Spleen (tissue), 7 donors: ENCODE data around the gene SYNPR.

Source experiments
- CTCF ChIP-seq, 11 experiments: fragments of 200-600 bp in 7 of 11; fragments of 450-650 bp in 4 of 11; sonication (generic) in 4 of 11; IDR thresholded peaks in 8 of 11; conservative IDR thresholded peaks in 3 of 11; 1 replicate in 7 of 11; 2 replicates in 4 of 11; pipeline versions ENCODE4 v1.4.0 to v1.8.0; 2016 to 2021; ENCODE audit warnings: antibody characterized with exemption in 11 of 11, inconsistent platforms in 4 of 11, mild to moderate bottlenecking in 1 of 11
- POLR2A ChIP-seq, 3 donors: fragments of 450-650 bp; IDR thresholded peaks; one replicate each; pipeline ENCODE4 v1.5.1; 2017; ENCODE audit warnings: antibody characterized with exemption in 3 of 3, mild to moderate bottlenecking in 1 of 3
- POLR2AphosphoS5 ChIP-seq, 3 donors: sonication (generic); formaldehyde crosslinking; IDR thresholded peaks; one replicate each; pipeline ENCODE4 v1.5.1; 2017; ENCODE audit warnings: antibody characterized with exemption in 3 of 3
- donor health status: DM: no; HTN: no; CAD: no; lungs with moderate emphysema.
- donor health status: DM: no; HTN: no; CAD: no.
- donor health status: DM: no; HTN: no; CAD: no.

GRCh38 chr3:63413523-63413922, 135.4 kb downstream of the SYNPR start:
- TF ChIP-seq CTCF (IDR thresholded peaks at IDR 0.05 in 8 of 11, conservative IDR thresholded peaks at IDR 0.05 in 3 of 11): no peak
- no peak for TF ChIP-seq POLR2A (IDR thresholded peaks at IDR 0.05)
- no peak for TF ChIP-seq POLR2AphosphoS5 (IDR thresholded peaks at IDR 0.05)
